GM06990 (cell line): ENCODE results near the gene FCGR3B.
"Not testable (repeated sequence)": the region's sequence is repeated elsewhere in the genome, so short reads cannot be mapped to it uniquely, and the experiment has no call there.

Experiments used
- DNase-seq: peaks from one replicate; pipeline ENCODE4 v3.0.0-alpha.2; 2011; ENCODE audit not compliant: insufficient read length; ENCODE audit errors: extremely low read depth
- H3K27me3 ChIP-seq: replicated peaks from 2 replicates; pipeline ENCODE4 v1.6.0; 2011; ENCODE audit warnings: low read length; ENCODE audit not compliant: control insufficient read depth, insufficient read depth
- H3K36me3 ChIP-seq: 2 replicates; pipeline ENCODE4 v1.5.1; 2011; ENCODE audit warnings: low read length; ENCODE audit not compliant: control insufficient read depth, insufficient read depth
- H3K4me3 ChIP-seq: replicated peaks from 2 replicates; pipeline ENCODE4 v1.5.1; 2011; ENCODE audit warnings: low read depth, mild to moderate bottlenecking, control low read depth, low read length
- CTCF ChIP-seq: IDR thresholded peaks from 2 replicates; pipeline ENCODE4 v1.5.1; 2011; ENCODE audit warnings: low read length, control low read depth, mild to moderate bottlenecking, inconsistent platforms; ENCODE audit not compliant: insufficient read depth, poor library complexity, severe bottlenecking

FCGR3B gene

GRCh38 chr1:161662684-161663339 lies 31.8 kb upstream of the FCGR3B start, which contains the start of gene FCGR2B:
Gene FCGR2B, plus strand, starts transcription at chr1:161663143. Its CDS starts 99 bp downstream, at chr1:161663242.
- H3K4me3 ChIP-seq = peak within 1 kb of the TSS; percentile 10; the same call in 1 of the 2 replicates
- not testable (repeated sequence) for DNase-seq

GRCh38 chr1:161661660-161662311 lies 30.8 kb upstream of the FCGR3B start:
- not testable (repeated sequence) for H3K36me3 ChIP-seq, DNase-seq, H3K27me3 ChIP-seq, H3K4me3 ChIP-seq

More at GRCh38 chr1:161662684-161663339, 31.8 kb upstream of the FCGR3B start, which contains the start of gene FCGR2B:
- H3K27me3 ChIP-seq, H3K36me3 ChIP-seq: not testable (repeated sequence)

- not testable (repeated sequence) for H3K4me3 ChIP-seq, H3K27me3 ChIP-seq, DNase-seq, H3K36me3 ChIP-seq
These were observed 27.5 kb upstream of the FCGR3B start for GRCh38 chr1:161658524-161658923.

- H3K36me3 ChIP-seq, DNase-seq, H3K27me3 ChIP-seq, H3K4me3 ChIP-seq: not testable (repeated sequence)
These were observed 23.0 kb upstream of the FCGR3B start for GRCh38 chr1:161653971-161654370.

GRCh38 chr1:161653541-161653940 lies 22.6 kb upstream of the FCGR3B start:
- H3K36me3 ChIP-seq, H3K27me3 ChIP-seq, H3K4me3 ChIP-seq, DNase-seq: not testable (repeated sequence)

GRCh38 chr1:161647507-161648360 lies 16.8 kb upstream of the FCGR3B start:
- peak; percentile 43 for TF ChIP-seq CTCF
- not testable (repeated sequence) for H3K36me3 ChIP-seq, H3K27me3 ChIP-seq, H3K4me3 ChIP-seq
- peak; percentile 37 for DNase-seq

GRCh38 chr1:161644855-161645254 lies 13.9 kb upstream of the FCGR3B start:
- not testable (repeated sequence) for H3K27me3 ChIP-seq, H3K36me3 ChIP-seq, DNase-seq, H3K4me3 ChIP-seq

- not testable (repeated sequence) for H3K36me3 ChIP-seq, H3K27me3 ChIP-seq, H3K4me3 ChIP-seq, DNase-seq
These were observed 12.7 kb upstream of the FCGR3B start for GRCh38 chr1:161643481-161644208.

- H3K36me3 ChIP-seq, H3K4me3 ChIP-seq, H3K27me3 ChIP-seq: not testable (repeated sequence)
- peak; percentile 39 for DNase-seq
These were observed 11.7 kb upstream of the FCGR3B start for GRCh38 chr1:161642697-161643096.

- not testable (repeated sequence) for DNase-seq
These were observed 8.2 kb upstream of the FCGR3B start for GRCh38 chr1:161639203-161639602.

GRCh38 chr1:161638251-161638993 lies 7.4 kb upstream of the FCGR3B start:
- H3K36me3 ChIP-seq, H3K27me3 ChIP-seq, DNase-seq, H3K4me3 ChIP-seq: not testable (repeated sequence)

More at GRCh38 chr1:161639203-161639602, 8.2 kb upstream of the FCGR3B start:
- H3K27me3 ChIP-seq, H3K36me3 ChIP-seq, H3K4me3 ChIP-seq: not testable (repeated sequence)

GRCh38 chr1:161636976-161637375 lies 6.0 kb upstream of the FCGR3B start:
- not testable (repeated sequence) for DNase-seq, H3K27me3 ChIP-seq

More at GRCh38 chr1:161636976-161637375, 6.0 kb upstream of the FCGR3B start:
- not testable (repeated sequence) for H3K4me3 ChIP-seq, H3K36me3 ChIP-seq
